GM21576 (cell line): Measurements from ENCODE around the gene COX8A.

ENCODE experiments used
- ATAC-seq: cut with Tn5 transposase; IDR thresholded peaks from one replicate; pipeline ENCODE4 v1.9.1; 2021; ENCODE audit warnings: mild to moderate bottlenecking, moderate library complexity; ENCODE audit not compliant: unreplicated experiment

Gene COX8A

GRCh38 chr11:64001484-64002420 lies 27.3 kb downstream of the COX8A start:
- ATAC-seq: no peak

- no peak for ATAC-seq
Measured at GRCh38 chr11:64003807-64004589, 29.6 kb downstream of the COX8A start.

- ATAC-seq: no peak
Measured at GRCh38 chr11:64004590-64004984, 30.2 kb downstream of the COX8A start.

GRCh38 chr11:64005691-64006090 lies 31.3 kb downstream of the COX8A start:
- ATAC-seq: no peak

- ATAC-seq: no peak
Measured at GRCh38 chr11:64006398-64006797, 32.0 kb downstream of the COX8A start.

GRCh38 chr11:64007160-64007628 lies 32.8 kb downstream of the COX8A start:
- ATAC-seq: no peak

- no peak for ATAC-seq
Measured at GRCh38 chr11:64007629-64008282, 33.3 kb downstream of the COX8A start.

GRCh38 chr11:64008283-64008913 lies 34.0 kb downstream of the COX8A start:
- ATAC-seq: no peak

- ATAC-seq: no peak
Measured at GRCh38 chr11:64008914-64009633, 34.7 kb downstream of the COX8A start.

- no peak for ATAC-seq
Measured at GRCh38 chr11:64009710-64010109, 35.3 kb downstream of the COX8A start.

GRCh38 chr11:64010783-64011182 lies 36.4 kb downstream of the COX8A start:
- ATAC-seq: no peak

- no peak for ATAC-seq
Measured at GRCh38 chr11:64011371-64011770, 37.0 kb downstream of the COX8A start.

GRCh38 chr11:64013141-64013896 lies 38.9 kb downstream of the COX8A start:
- ATAC-seq: no peak

GRCh38 chr11:64014356-64014755 lies 39.9 kb downstream of the COX8A start:
- no peak for ATAC-seq

- no peak for ATAC-seq
Measured at GRCh38 chr11:64015510-64015909, 41.1 kb downstream of the COX8A start.

- no peak for ATAC-seq
Measured at GRCh38 chr11:64015935-64016845, 41.8 kb downstream of the COX8A start.

GRCh38 chr11:64017945-64018224 lies 43.5 kb downstream of the COX8A start:
- ATAC-seq: no peak

GRCh38 chr11:64018310-64018709 lies 43.9 kb downstream of the COX8A start:
- ATAC-seq: no peak
